ENCODE results near the gene MIEN1. TPM values are rescaled to one million over a fixed set of nuclear protein-coding genes. Genes with fewer than 3 reads are reported as not detected.
A peak's percentile ranks its signal among the peaks of the same experiment; 100 is the strongest.
"Not testable (repeated sequence)": the region's sequence is repeated elsewhere in the genome, so short reads cannot be mapped to it uniquely, and the experiment has no call there.

The MIEN1 gene
- total RNA-seq, 2 donors from 2014 or later = 46.5 to 119 TPM

GRCh38 chr17:39701012-39701783 lies 29.1 kb downstream of the MIEN1 start:
- Histone ChIP-seq H3K36me3 (no peaks in the 10 kb centered on the region), H3K4me1 (replicated peaks) (peaks cover 33% of the 10 kb centered on the region), H3K27me3 (replicated peaks; ENCODE audit: insufficient read depth) (no peaks in the 10 kb centered on the region), H3K4me3 (peak overlapping the region; percentile 98), H3K9me3 (no peaks in the 10 kb centered on the region), H3K27ac (peak overlapping the region; percentile 98)
- intact Hi-C loops (cut with DNase I) = no loop called here
- DNase-seq (ENCODE audit: low spot score) = no peak
- 26% methylated on average over 10 of the region's 10 CpGs for whole genome bisulfite sequencing
- TF ChIP-seq CTCF (IDR thresholded peaks at IDR 0.05) = no peak
- TF ChIP-seq POLR2A (IDR thresholded peaks at IDR 0.05) = peak; percentile 39
- TF ChIP-seq POLR2AphosphoS5 (IDR thresholded peaks at IDR 0.05) = no peak

GRCh38 chr17:39700148-39700987 lies 30.0 kb downstream of the MIEN1 start:
- intact Hi-C loops (cut with DNase I) = no loop called here
- peaks cover 29% of the 10 kb centered on the region for H3K4me1 ChIP-seq (replicated peaks)
- TF ChIP-seq POLR2A (IDR thresholded peaks at IDR 0.05) (no peak), CTCF (IDR thresholded peaks at IDR 0.05) (no peak), POLR2AphosphoS5 (IDR thresholded peaks at IDR 0.05) (no peak)
- no peak for DNase-seq (ENCODE audit: low spot score)
- peak overlapping the region; percentile 98 for H3K27ac ChIP-seq
- no peaks in the 10 kb centered on the region for H3K9me3 ChIP-seq
- 1% methylated on average over 37 of the region's 57 CpGs for WGBS
- H3K36me3 ChIP-seq = no peaks in the 10 kb centered on the region
- H3K27me3 ChIP-seq (replicated peaks; ENCODE audit: insufficient read depth) = no peaks in the 10 kb centered on the region
- H3K4me3 ChIP-seq = peak overlapping the region; percentile 98

GRCh38 chr17:39699818-39700147 lies 30.5 kb downstream of the MIEN1 start, which contains the start of gene ERBB2:
Gene ERBB2, plus strand, starts transcription at chr17:39700064. Its CDS starts 175 bp downstream, at chr17:39700239.
- H3K4me1 ChIP-seq (replicated peaks) = peaks cover 24% of the 10 kb centered on the region
- TF ChIP-seq POLR2AphosphoS5 (IDR thresholded peaks at IDR 0.05) (peak; percentile 91), CTCF (IDR thresholded peaks at IDR 0.05) (no peak), POLR2A (IDR thresholded peaks at IDR 0.05) (peak; percentile 83)

GRCh38 chr17:39699157-39699817 lies 31.0 kb downstream of the MIEN1 start:
- Histone ChIP-seq H3K4me3 (peak overlapping the region; percentile 98), H3K4me1 (replicated peaks) (peaks cover 20% of the 10 kb centered on the region), H3K27ac (peak overlapping the region; percentile 98)
- H3K36me3 ChIP-seq; DNase-seq (ENCODE audit: low spot score); H3K27me3 ChIP-seq (replicated peaks; ENCODE audit: insufficient read depth); H3K9me3 ChIP-seq; intact Hi-C loops (cut with DNase I): not testable (repeated sequence)
- WGBS = 44% methylated on average over 11 of the region's 11 CpGs

More at GRCh38 chr17:39699818-39700147, 30.5 kb downstream of the MIEN1 start, which contains the start of gene ERBB2:
- no peaks in the 10 kb centered on the region for H3K9me3 ChIP-seq
- peak within 1 kb of the TSS; percentile 98 for H3K27ac ChIP-seq
- peak within 1 kb of the TSS; percentile 98 for H3K4me3 ChIP-seq
- no peaks in the 10 kb centered on the region for H3K36me3 ChIP-seq
- H3K27me3 ChIP-seq (replicated peaks; ENCODE audit: insufficient read depth) = no peaks in the 10 kb centered on the region
- intact Hi-C loops (cut with DNase I) = no loop called here
- 1% methylated on average over 20 of the region's 20 CpGs for WGBS
- DNase-seq (ENCODE audit: low spot score) = peak; percentile 86

GRCh38 chr17:39697961-39698360 lies 32.4 kb downstream of the MIEN1 start:
- no peak for DNase-seq (ENCODE audit: low spot score)
- Histone ChIP-seq H3K27me3 (replicated peaks; ENCODE audit: insufficient read depth) (no peaks in the 10 kb centered on the region), H3K27ac (no peak overlapping the region), H3K36me3 (no peaks in the 10 kb centered on the region), H3K4me1 (replicated peaks) (peaks cover 13% of the 10 kb centered on the region), H3K4me3 (no peak overlapping the region), H3K9me3 (no peaks in the 10 kb centered on the region)
- intact Hi-C loops (cut with DNase I) = no loop called here
- 96% methylated on average over 5 of the region's 5 CpGs for WGBS
- TF ChIP-seq POLR2AphosphoS5 (IDR thresholded peaks at IDR 0.05) (no peak), POLR2A (IDR thresholded peaks at IDR 0.05) (no peak), CTCF (IDR thresholded peaks at IDR 0.05) (no peak)

Measured in prostate gland (tissue), 2 donors.